ENCODE measurements around the gene STX1A. TPM values are rescaled to one million over a fixed set of nuclear protein-coding genes. Genes with fewer than 3 reads are reported as not detected.
A peak's percentile ranks its signal among the peaks of the same experiment; 100 is the strongest.

Gene STX1A
- total RNA-seq (2021) (17.7 to 20.4 TPM (median 18.5 TPM) in 3 replicates), Bru-seq, nascent RNA (percentile 50 among the genes with signal in this experiment)
- long read RNA-seq, experiment 1, transcript STX1A-209 (2 exons, 928 nt) = major isoform, 5 of 30 reads
- long read RNA-seq, experiment 1, partial matches to known transcripts = 1 of 30 reads
- long read RNA-seq, experiment 1, other reads (novel, unspliced or antisense) = 24 of 30 reads
- long read RNA-seq, experiment 2, partial matches to known transcripts = 2 of 6 reads
- long read RNA-seq, experiment 2, other reads (novel, unspliced or antisense) = 3 of 6 reads
- long read RNA-seq, experiment 3, partial matches to known transcripts = 1 of 3 reads
- long read RNA-seq, experiment 3, other reads (novel, unspliced or antisense) = 2 of 3 reads

GRCh38 chr7:73718905-73719805, at the start of gene STX1A:
Gene STX1A (minus strand): TSS chr7:73719669. CDS start chr7:73719631, 38 bp downstream.
- CTCF ChIA-PET = interaction anchor here (1.0 to 2.0 kb wide), 7 partner anchors 9 to 112 kb away, joined by 4 to 18 read pairs (median 4); no protein-coding TSS in a partner anchor
- Mint-ChIP-seq H3K27ac (no peak within 1 kb of the TSS), H3K4me3 (peak within 1 kb of the TSS; percentile 64), H3K9me3 (no peaks in the 10 kb centered on the region), H3K36me3 (no peaks in the 10 kb centered on the region), H3K4me1 (no peaks in the 10 kb centered on the region), H3K27me3 (ENCODE audit: low read depth) (peaks cover 42% of the 10 kb centered on the region)
- peak; percentile 68 for DNase-seq (ENCODE audit: low spot score)
- ATAC-seq = peak; percentile 94
- TF ChIP-seq ETV6 (CRISPR knock-in tag; IDR thresholded peaks at IDR 0.05) (peak; percentile 56; the same call in 1 of the 2 replicates), HMGXB4 (CRISPR knock-in tag; IDR thresholded peaks at IDR 0.05) (0 out of 2 replicates have a peak, but pooled peaks have one; percentile 34), ZNF396 (CRISPR knock-in tag; IDR thresholded peaks at IDR 0.05; ENCODE audit: borderline replicate concordance) (no peak), ZNF423 (CRISPR knock-in tag; IDR thresholded peaks at IDR 0.05) (no peak), SP1 (CRISPR knock-in tag; conservative IDR thresholded peaks at IDR 0.05) (peak; percentile 36; the same call in 1 of the 2 replicates), E2F5 (CRISPR knock-in tag; IDR thresholded peaks at IDR 0.05) (0 out of 2 replicates have a peak, but pooled peaks have one; percentile 16), FOXK1 (CRISPR knock-in tag; IDR thresholded peaks at IDR 0.05) (0 out of 2 replicates have a peak, but pooled peaks have one; percentile 8), RORB (CRISPR knock-in tag; IDR thresholded peaks at IDR 0.05) (no peak), FOXP4 (CRISPR knock-in tag; IDR thresholded peaks at IDR 0.05) (peak; percentile 36; the same call in 1 of the 2 replicates)
- POLR2A ChIA-PET = interaction anchor here (0.5 to 0.8 kb wide), 2 partner anchors 15 to 204 kb away, joined by 3 to 5 read pairs; no protein-coding TSS in a partner anchor

GRCh38 chr7:73768641-73769480, 49.4 kb upstream of the STX1A start:
- ATAC-seq = no peak
- peak overlapping the region; percentile 79 for H3K4me3 Mint-ChIP-seq
- POLR2A ChIA-PET = interaction anchor here (0.7 to 1.7 kb wide), 3 partner anchors 26 to 50 kb away, joined by 3 to 6 read pairs (median 4); partner anchors contain the start of gene ABHD11
- H3K36me3 Mint-ChIP-seq = no peaks in the 10 kb centered on the region
- H3K27me3 Mint-ChIP-seq (ENCODE audit: low read depth) = peaks cover 15% of the 10 kb centered on the region
- H3K27ac Mint-ChIP-seq = no peak overlapping the region
- peaks cover 10% of the 10 kb centered on the region for H3K4me1 Mint-ChIP-seq
- no peaks in the 10 kb centered on the region for H3K9me3 Mint-ChIP-seq
- CTCF ChIA-PET = interaction anchor here (0.9 to 3.4 kb wide), 4 partner anchors 10 to 44 kb away, joined by 3 to 22 read pairs (median 4); partner anchors contain the start of gene ABHD11
- DNase-seq (ENCODE audit: low spot score) = peak; percentile 23
- TF ChIP-seq SP1 (CRISPR knock-in tag; conservative IDR thresholded peaks at IDR 0.05) = no peak
- no peak for TF ChIP-seq CREB1 (CRISPR knock-in tag; IDR thresholded peaks at IDR 0.05)
- no peak for TF ChIP-seq E2F5 (CRISPR knock-in tag; IDR thresholded peaks at IDR 0.05)
- no peak for TF ChIP-seq FOXP1 (CRISPR knock-in tag; IDR thresholded peaks at IDR 0.05; ENCODE audit: borderline replicate concordance)
- no peak for TF ChIP-seq FOXP4 (CRISPR knock-in tag; IDR thresholded peaks at IDR 0.05)
- TF ChIP-seq MLX (CRISPR knock-in tag; IDR thresholded peaks at IDR 0.05) = no peak
- no peak for TF ChIP-seq JAZF1 (CRISPR knock-in tag; IDR thresholded peaks at IDR 0.05)
- no peak for TF ChIP-seq CREM (CRISPR knock-in tag; IDR thresholded peaks at IDR 0.05)
- TF ChIP-seq PRDM15 (CRISPR knock-in tag; IDR thresholded peaks at IDR 0.05) = no peak
- no peak for TF ChIP-seq SMAD4 (CRISPR knock-in tag; IDR thresholded peaks at IDR 0.05)
